Measurements from ENCODE around the gene MRPL42.
"Not testable (repeated sequence)": the region's sequence is repeated elsewhere in the genome, so short reads cannot be mapped to it uniquely, and the experiment has no call there.

MRPL42 gene

GRCh38 chr12:93447555-93448290 lies 19.6 kb upstream of the MRPL42 start:
- FAIRE-seq: no peak

GRCh38 chr12:93448796-93449195 lies 18.5 kb upstream of the MRPL42 start:
- no peak for FAIRE-seq

GRCh38 chr12:93449277-93449676 lies 18.0 kb upstream of the MRPL42 start:
- no peak for FAIRE-seq

GRCh38 chr12:93451423-93452158 lies 15.7 kb upstream of the MRPL42 start:
- no peak for FAIRE-seq

GRCh38 chr12:93453633-93454032 lies 13.7 kb upstream of the MRPL42 start:
- no peak for FAIRE-seq

- no peak for FAIRE-seq
These were observed 11.2 kb upstream of the MRPL42 start for GRCh38 chr12:93456077-93456476.

GRCh38 chr12:93459097-93459496 lies 8.2 kb upstream of the MRPL42 start:
- FAIRE-seq: peak; percentile 60

GRCh38 chr12:93460003-93460402 lies 7.3 kb upstream of the MRPL42 start:
- FAIRE-seq: no peak

- no peak for FAIRE-seq
These were observed 6.4 kb upstream of the MRPL42 start for GRCh38 chr12:93460902-93461301.

GRCh38 chr12:93461503-93461902 lies 5.8 kb upstream of the MRPL42 start:
- no peak for FAIRE-seq

GRCh38 chr12:93465841-93466240 lies 1.5 kb upstream of the MRPL42 start:
- no peak for FAIRE-seq

- no peak for FAIRE-seq
These were observed 526 bp upstream of the MRPL42 start for GRCh38 chr12:93466625-93467350.

- FAIRE-seq: no peak
These were observed 676 bp downstream of the MRPL42 start for GRCh38 chr12:93468008-93468371.

GRCh38 chr12:93469386-93469785 lies 2.1 kb downstream of the MRPL42 start:
- no peak for FAIRE-seq

- FAIRE-seq: no peak
These were observed 9.2 kb downstream of the MRPL42 start for GRCh38 chr12:93476555-93476954.

GRCh38 chr12:93482721-93483120 lies 15.4 kb downstream of the MRPL42 start:
- FAIRE-seq: no peak

GRCh38 chr12:93483151-93483807 lies 16.0 kb downstream of the MRPL42 start:
- FAIRE-seq: no peak

GRCh38 chr12:93484315-93484981 lies 17.1 kb downstream of the MRPL42 start:
- FAIRE-seq: no peak

GRCh38 chr12:93492808-93493207 lies 25.5 kb downstream of the MRPL42 start:
- not testable (repeated sequence) for FAIRE-seq

GRCh38 chr12:93494096-93494495 lies 26.8 kb downstream of the MRPL42 start:
- no peak for FAIRE-seq

- FAIRE-seq: no peak
These were observed 30.1 kb downstream of the MRPL42 start for GRCh38 chr12:93497456-93497855.

- not testable (repeated sequence) for FAIRE-seq
These were observed 31.5 kb downstream of the MRPL42 start for GRCh38 chr12:93498813-93499212.

GRCh38 chr12:93500201-93500600 lies 32.9 kb downstream of the MRPL42 start:
- no peak for FAIRE-seq
